DMS153 (cell line): ENCODE results near the gene GIT2.

Experiments used
- DNase-seq: peaks from one replicate; lab custom pipeline; 2025; lab: John Stamatoyannopoulos, UW

GIT2 gene

DNA sequence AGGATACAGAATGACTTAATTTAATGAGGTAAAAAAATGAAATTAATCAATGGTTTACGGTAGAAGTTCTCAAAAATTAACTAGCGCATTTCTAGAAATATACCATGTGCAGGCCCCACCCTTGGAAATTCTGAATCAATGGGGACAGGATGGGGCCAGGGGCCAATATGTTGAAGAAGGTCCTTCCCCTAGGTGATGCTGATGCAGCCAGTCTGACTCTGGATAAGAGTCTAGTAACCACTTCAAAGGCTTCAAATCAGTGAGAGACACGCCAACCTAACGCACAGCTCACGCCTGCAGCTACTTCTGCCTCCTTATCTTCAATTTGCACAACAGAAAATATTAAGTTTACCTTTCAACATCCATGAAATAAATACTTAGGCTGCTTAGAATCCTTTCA is 14.9 kb downstream of the GIT2 start:
- DNase-seq: no peak

DNA sequence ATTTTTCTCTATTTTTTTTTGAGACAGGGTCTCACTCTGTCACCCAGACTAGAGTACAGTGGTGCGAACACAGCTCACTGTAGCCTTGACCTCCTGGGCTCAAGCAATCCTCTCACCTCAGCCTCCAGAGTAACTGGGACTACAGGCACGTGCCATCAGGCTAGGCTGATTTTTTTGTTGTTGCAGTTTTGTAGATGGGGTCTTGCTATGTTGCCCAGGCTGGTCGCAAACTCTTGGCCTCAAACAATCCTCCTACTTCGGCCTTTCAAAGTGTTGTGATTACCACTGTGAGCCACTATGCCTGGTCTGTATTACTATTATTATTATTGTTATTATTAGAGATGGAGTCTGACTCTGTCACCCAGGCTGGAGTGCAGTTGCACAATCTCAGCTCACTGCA is 23.3 kb downstream of the GIT2 start:
- no peak for DNase-seq

DNA sequence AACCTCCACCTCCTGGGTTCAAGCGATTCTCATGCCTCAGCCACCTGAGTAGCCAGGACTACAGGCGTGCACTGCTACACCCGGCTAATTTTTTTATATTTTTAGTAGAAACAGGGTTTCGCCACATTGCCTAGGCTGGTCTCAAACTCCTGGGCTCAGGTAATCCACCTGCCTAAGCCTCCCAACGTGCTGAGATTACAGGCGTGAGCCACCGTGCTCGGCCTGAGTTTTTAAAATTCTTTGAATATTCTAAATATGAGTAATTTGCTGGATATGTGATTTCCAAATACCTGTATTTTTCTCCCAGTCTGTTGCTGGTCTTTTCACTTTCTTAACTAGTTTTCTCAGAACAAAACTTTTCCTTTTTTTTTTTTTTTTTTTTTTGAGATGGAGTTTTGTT is 27.4 kb downstream of the GIT2 start:
- DNase-seq: no peak

DNA sequence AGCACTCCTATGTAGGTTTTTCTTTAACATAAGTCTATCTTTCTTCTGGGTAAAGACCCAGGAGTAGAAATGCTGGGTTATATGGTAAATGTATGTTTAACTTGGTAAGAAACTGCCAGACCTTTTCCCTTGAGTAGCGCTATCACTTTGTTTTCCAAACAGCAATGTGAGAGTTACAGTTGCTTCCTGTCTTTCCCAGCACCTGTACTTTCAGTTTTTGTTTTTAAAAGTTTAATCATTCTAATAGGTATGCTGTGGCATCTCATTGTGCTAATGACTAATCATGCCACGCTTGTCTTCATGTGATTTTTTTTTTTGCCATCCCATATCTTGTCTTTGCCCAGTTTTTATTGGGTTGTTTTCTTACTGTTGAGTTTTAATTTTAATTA is 28.1 kb downstream of the GIT2 start:
- no peak for DNase-seq

DNA sequence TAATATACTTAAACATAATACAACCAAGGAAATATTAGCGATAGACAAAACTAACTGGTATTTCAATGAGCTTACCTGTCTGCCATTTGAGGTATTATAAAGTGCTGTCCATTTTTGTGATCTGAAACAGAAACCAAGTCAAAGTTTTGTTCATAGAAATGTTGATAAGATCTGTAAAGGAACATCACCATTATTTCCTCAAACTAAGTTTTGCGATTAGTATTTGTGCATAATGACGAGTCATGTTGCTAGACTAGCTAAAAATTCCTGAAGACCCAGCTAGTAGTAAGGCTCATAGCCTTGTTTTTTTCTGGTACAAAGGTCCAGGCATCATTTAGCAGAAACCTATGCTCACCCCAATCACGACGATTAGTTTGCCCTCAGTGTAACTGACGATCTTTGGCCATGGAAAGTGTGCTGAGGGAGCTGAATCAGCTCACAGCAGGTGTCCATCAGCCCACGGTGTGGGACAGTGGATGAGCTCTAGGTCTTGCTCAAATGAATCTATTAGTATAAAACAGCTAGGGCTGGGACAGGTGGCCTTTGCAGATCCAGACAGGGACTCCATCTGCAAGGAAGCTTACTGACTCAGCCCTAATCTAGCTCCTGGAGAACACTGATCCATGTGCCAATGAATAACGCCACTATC is 28.7 kb downstream of the GIT2 start:
- no peak for DNase-seq

DNA sequence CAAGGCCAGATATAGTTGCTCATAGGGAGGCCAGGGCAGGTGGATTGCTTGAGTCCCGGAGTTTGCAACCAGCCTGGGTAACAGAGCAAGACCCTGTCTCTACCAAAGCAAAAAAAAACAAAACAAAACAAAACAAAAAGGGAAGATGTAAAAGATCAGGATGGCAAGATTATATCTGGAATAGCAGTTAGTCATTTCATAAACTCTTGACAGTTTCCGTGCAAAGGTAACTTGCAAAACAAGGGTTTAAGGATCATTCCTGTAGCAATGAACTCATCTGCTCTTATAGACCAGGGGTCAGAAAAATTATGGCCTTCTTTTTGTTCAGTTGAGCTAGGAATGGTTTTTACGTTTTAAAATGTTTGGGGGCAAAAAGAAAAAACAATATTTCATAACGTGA is 29.6 kb downstream of the GIT2 start:
- DNase-seq: no peak

DNA sequence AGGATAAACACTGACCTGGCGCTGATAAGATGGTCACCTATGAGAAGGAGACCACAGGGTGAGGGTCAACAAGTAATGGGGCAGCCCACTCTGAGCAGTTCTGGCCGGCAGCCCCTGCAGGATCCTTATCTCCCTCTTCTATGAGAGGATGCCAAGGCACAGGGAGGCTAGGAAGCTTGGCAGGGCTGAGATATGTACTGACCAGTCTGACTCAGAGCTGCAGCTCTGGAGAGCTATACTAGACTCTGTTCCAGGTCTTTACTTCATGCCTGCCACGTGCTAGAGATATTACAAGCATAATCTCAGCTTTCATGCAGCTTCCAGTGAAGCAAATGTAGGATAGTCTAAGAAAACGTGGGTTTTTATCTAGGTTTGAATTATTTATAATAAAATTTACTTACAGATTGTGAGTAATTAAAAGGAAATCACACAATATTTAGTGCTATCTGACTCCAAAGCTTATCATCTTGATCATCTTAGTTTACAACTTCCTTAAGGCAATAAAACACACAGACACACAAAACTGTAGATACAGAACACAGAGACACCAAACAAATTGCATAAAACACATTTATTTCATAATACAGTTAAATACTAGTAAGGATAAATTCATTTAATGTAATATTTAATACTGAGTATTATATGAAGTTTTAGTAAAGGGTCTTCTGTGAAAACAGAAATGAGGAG is 32.3 kb downstream of the GIT2 start:
- DNase-seq: no peak

DNA sequence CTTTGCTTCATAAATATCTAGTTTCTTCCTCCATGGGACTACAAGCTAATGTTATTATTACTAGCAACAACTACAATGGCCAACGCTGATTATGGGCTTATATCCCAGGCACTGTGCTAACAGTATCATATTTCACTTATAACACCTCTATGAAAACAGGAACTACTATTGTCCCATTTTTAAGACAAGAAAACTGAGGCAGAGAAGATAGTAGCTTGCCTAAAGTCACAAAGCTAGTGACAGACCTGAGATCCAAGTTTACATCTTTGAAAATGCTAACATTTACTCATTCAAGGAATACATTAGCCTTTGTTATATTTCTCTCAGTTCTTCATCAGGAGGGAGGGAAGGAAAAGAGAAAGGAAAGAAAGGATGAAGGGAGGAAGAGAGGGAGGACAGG is 32.8 kb downstream of the GIT2 start:
- DNase-seq: no peak

DNA sequence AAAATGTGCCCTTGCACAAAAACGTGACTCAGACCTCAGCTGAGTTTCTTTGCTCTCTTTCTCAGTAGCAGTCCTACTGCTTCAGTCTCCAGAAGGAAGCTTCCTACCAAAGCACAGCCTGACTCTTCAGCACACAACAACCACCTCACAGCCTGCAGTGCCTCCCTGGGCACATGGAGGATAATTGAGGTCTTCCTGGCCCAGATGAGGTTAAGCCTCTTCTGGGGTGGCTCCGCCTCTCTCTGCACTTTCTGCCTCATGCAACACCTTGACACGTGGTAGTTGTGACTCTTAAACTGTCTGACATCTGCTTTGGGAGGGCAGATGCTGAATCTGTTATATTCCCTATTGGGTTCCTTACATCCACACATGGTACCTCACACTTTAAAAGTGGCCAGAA is 33.8 kb downstream of the GIT2 start:
- DNase-seq: no peak

DNA sequence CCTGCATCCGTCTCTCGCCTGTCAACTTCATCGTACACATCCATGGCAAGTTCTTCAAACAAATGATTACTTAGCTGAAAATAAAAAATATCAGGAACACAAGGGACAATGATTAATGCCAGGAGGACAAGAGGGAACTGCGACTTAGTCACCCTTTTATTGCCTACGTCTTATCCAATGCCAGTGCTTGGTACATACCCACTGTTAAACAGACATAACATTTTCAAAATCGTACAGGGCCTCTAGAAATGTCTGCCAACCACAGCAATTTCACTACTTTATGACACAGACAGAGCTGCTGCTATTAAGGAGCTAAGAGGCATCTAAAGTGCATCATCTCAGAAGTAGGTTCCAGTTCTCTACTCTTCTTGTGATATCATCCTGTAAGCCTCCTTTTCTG is 34.6 kb downstream of the GIT2 start:
- no peak for DNase-seq

DNA sequence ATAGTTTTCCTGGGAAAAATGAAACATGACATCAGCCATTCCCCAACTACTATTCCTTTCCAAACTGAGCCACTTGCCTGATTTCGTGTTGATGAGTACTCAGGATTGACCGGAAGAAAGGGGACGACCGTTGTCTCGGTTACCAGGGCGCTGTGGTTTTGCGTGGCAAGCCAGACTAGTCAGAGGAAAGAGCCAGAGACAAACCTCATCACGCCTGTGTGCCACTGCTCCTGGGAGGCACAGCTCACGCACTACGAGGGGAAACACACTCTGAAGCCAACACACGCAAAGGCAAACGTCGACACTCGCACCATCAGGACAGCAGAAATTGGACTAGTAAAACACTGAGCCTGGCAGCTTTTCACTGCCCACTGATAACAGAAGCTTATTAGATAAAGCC is 35.0 kb downstream of the GIT2 start:
- no peak for DNase-seq

DNA sequence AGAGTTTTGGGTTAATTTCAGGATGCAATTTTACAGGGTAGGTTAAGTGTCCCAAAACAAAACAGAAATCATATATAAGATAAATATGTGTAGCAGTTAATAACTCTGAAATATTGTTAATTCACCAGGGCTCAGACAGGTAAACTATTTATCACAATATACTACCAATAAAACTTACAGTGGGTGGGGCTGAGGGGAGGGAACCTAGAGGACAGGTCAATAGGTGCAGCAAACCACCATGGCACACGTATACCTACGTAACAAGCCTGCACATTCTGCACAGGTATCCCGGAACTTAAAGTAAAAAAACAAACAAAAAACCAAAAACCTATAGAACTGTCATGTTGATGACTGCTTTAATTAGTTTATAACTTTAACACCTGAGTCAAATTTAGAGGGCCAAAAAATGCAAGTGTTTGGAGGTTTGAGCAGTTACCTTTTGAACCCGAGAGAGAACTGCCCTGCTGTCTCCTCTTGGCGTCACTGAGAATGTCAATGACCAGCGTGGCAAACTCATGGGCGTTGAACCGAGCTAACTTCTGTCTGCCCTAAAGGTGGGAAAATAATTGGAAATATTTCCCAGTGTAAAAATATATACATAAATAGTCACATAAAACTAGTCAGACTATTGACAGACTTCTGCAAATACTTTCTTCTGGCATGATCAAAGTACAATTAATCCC is 36.6 kb downstream of the GIT2 start:
- DNase-seq: no peak

DNA sequence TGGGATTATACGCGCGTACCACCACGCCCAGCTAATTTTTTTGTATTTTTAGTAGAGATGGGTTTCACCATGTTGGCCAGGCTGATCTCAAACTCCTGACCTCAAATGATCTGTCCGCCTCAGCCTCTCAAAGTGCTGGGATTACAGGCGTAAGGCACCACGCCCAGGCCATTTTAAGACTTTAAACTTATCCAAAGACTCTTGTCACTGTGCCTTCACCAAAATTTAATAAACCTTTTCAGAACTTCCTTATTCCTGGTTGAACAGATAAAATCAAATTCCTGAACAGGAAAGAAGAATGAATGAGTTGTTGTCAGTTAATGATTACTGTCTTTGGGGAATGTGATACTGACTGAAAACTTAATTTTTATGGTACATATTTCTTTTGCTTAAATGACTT is 37.8 kb downstream of the GIT2 start:
- no peak for DNase-seq

DNA sequence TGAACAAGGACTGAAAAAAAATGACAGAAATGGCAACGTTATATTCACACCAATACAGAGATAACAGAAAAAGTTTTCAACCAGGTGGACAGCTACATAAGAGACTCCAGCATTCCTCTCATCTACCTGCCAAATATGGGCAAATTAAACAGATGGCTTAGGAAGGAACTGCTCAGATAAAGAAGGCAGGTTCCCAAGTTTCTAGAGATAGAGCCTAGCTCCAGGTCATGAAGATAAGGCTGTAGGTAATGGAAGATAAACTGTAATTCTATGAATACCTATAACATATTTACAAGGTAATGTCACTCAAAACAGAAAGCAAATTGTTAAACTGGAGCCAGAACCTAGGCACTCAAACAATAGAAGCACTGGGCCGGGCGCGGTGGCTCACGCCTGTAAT is 42.5 kb downstream of the GIT2 start:
- no peak for DNase-seq

DNA sequence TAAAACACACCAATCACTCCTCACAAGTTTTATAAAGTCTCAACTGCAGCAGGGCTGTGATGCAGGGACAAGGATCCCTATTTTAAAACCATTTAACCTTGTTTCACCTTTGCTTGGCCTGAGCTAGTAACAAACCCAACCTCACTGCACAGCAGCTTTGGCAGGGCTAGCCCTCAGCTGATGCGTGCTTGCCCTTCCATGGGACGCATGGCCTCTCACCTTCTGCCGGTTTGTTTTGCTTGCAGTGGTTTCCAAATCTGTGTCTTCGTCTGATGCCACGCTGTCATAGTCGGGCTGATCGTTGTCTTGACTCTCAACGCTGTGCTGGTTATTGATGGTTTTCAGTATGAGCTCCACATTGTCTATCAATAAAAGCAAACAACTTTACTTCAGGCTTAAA is 43.3 kb downstream of the GIT2 start:
- DNase-seq: no peak

DNA sequence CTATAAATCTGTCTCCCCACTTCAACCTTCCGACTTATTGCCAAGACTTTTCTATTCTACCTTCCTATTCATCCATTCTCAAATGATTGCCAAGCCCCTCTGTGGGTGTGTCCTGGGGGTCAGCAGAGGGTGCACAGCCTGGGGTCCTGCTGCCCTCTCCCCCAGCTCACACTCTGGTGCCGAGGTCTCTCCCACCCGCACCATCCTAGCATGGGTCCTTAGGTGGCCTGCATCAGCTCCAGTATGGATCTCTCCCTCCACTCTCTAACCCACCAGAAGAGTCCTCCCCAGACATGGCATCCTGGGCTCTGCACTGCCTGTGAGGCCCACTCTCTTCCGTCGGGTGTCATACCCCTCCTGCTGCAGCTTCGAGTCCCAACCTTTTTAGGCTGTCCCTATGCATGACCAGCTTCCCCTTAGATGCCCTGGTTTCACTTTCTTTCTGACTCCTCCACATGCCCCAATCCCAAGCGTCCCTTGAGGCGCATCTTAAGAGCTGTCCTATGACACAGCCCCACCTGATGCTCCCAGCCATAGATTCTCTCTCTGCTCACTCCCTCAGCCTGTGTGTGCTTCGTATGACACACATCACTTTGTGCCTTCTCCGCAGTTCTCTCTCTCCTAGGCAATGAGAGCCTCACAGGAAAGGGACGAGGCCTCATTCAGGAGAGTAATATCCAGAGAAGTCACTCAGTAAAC is 43.9 kb downstream of the GIT2 start:
- no peak for DNase-seq

DNA sequence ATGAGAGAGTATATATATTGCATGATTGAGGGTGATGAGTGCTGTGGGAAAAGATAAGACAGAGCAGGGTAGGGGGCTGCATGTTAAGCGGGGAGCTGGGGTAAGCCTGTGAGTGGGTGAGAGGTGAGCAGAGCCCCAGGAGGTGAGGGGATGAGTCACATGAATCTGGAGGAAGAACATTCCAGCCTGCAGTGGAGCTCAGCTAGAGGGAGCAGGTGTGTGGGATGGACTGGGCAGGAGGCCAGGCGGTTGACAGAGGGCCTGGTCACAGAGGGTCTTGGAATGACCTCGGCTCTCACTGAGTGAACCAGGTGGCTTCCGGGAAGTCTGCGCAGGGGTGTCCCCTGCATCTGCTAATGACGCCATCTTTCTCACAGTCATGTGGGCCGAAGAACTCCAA is 44.4 kb downstream of the GIT2 start:
- no peak for DNase-seq

DNA sequence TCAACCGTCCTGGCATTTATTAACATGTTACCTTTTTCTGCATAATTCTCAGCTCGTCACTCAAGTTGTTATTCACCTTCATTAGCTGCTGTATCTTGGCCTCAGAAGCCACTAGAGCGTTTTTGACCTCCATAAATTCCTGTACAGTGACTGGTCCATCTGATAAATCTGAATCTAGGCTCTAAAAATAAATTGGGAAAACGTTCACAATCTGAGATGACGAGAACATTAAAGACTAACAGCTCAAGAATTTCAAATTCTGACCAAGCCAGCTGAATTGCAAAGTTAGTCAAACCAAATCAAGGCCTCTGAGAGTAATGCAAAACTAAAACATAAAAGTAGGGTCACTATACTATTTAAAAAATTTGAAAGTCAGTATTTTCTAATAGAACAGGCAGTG is 45.0 kb downstream of the GIT2 start:
- no peak for DNase-seq

DNA sequence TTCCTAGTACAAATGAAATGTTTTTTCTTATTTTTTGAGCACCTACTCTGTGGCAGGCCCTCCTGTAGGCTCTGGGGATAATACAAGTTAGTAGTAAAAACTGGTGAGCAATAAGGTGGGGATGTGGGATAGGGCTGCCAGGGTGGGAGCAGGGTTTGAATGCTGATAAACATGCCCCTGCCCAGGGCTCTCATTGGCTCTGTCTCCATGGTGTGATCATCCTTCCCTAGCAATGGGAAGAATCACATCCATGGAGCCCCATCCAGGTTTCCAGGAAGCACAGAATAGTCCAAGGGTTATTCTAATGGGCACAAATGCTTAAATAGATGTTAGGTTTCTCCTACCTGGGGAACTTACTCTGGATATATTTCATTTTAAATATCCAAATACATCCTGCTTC is 45.5 kb downstream of the GIT2 start:
- DNase-seq: no peak

DNA sequence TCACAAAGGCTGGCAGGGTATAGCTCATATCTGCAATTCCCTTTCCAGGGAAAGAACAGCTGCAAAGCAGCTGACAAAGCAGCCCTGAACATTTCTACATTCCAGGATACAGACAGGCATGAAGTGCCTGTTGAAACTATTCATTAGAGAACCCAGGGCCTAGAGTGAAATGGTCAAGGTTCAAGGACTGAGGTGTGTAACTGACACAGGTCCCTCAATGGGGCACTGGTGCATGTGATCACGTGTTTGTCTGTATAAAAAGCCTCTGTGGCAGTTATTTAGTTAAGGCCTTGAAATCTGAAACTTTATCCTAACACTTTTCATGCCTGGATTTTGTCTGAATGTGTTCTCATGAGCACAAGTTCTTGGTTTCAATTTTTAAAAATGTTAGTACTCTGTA is 47.1 kb downstream of the GIT2 start:
- DNase-seq: no peak

DNA sequence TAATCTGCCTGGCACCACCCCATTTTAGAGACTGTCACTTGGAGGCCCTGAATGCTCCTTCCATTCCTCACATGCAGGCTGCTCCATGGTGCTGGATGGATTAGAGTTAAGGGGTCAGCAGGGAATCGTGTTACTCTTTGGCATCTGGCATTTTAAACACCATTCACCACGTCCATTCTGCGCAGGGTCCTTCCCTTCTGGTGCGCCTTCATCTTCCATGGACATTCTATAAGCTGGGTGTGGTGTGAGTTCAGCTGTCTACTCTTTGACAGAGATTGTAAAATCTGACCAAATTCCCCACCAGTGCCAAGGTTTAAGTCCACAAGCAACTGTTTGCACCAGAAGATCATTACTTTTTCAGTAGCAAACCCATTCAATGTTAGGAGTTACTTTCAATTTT is 47.8 kb downstream of the GIT2 start:
- DNase-seq: no peak

DNA sequence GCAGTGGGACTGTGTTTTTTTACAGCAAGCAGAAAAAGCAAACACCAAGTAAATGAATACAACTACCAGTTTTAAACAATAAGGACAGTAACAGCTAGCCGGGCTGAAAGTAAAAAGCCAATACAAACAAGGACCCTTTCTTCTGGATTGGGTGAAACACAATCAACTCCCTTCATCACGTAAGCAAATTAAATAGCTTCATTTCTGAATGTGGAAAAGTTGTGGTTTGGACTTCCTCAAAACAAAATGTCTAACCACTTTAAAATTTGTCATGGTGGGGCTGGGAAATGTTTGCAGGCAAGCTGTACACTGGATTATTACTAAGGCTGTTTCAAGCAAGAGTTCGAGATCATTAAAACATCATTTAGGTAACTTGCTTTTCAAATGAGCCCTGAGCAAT is 48.6 kb downstream of the GIT2 start:
- no peak for DNase-seq

DNA sequence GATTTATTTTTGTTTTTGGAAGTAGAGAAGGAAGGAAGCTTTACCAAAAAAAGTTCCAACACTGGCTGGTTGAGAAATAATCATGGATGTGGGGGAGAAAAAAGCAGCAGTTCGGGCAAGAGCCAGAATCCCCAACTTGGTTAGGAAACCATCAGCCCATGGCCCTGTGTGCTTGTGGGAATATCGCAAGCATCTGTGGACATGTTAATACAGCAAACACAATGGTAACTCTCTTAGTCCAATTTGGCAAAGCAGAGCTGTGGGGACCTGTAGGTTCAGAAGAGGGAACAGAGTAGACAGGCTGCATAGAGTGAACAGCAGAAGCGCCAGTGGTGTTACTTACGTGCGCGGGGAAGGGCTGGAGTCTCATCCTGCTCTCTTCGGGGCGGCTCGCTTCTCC is 49.3 kb downstream of the GIT2 start:
- DNase-seq: no peak
